SK-N-DZ (cell line): ENCODE data around the gene NNMT.

Source experiments
- DNase-seq: peaks from one replicate; pipeline ENCODE4 v3.0.0-alpha.2; 2015; ENCODE audit warnings: low spot score

Gene NNMT

GRCh38 chr11:114262681-114263512, 33.3 kb upstream of the NNMT start:
- peak; percentile 54 for DNase-seq

- no peak for DNase-seq
Measured at GRCh38 chr11:114263513-114264170, 32.6 kb upstream of the NNMT start.

- DNase-seq, result no peak
Measured at GRCh38 chr11:114264381-114264780, 31.8 kb upstream of the NNMT start.

- DNase-seq, result no peak
Measured at GRCh38 chr11:114265122-114265878, 30.9 kb upstream of the NNMT start.

- no peak for DNase-seq
Measured at GRCh38 chr11:114269498-114269897, 26.7 kb upstream of the NNMT start.

GRCh38 chr11:114270531-114271270, 25.5 kb upstream of the NNMT start:
- DNase-seq, result no peak

GRCh38 chr11:114271316-114271715, 24.9 kb upstream of the NNMT start:
- no peak for DNase-seq

GRCh38 chr11:114272311-114272710, 23.9 kb upstream of the NNMT start:
- no peak for DNase-seq

GRCh38 chr11:114273071-114273470, 23.1 kb upstream of the NNMT start:
- DNase-seq, result no peak

- DNase-seq, result no peak
Measured at GRCh38 chr11:114273890-114274635, 22.1 kb upstream of the NNMT start.

GRCh38 chr11:114274637-114275036, 21.6 kb upstream of the NNMT start:
- no peak for DNase-seq

- DNase-seq, result no peak
Measured at GRCh38 chr11:114275280-114275679, 20.9 kb upstream of the NNMT start.

GRCh38 chr11:114276077-114276476, 20.1 kb upstream of the NNMT start:
- no peak for DNase-seq

- DNase-seq, result no peak
Measured at GRCh38 chr11:114277637-114278341, 18.4 kb upstream of the NNMT start.

GRCh38 chr11:114278342-114279065, 17.7 kb upstream of the NNMT start:
- no peak for DNase-seq

- DNase-seq, result no peak
Measured at GRCh38 chr11:114279792-114280546, 16.2 kb upstream of the NNMT start.

- DNase-seq, result peak; percentile 51
Measured at GRCh38 chr11:114280696-114281095, 15.5 kb upstream of the NNMT start.

GRCh38 chr11:114281388-114281956, 14.7 kb upstream of the NNMT start:
- no peak for DNase-seq
